GM21423 (cell line): Measurements from ENCODE around the gene SRSF5.

Experiments
- ATAC-seq: cut with Tn5 transposase; IDR thresholded peaks from one replicate; pipeline ENCODE4 v1.9.1; 2021; ENCODE audit warnings: mild to moderate bottlenecking, moderate library complexity; ENCODE audit not compliant: unreplicated experiment

Gene SRSF5

DNA sequence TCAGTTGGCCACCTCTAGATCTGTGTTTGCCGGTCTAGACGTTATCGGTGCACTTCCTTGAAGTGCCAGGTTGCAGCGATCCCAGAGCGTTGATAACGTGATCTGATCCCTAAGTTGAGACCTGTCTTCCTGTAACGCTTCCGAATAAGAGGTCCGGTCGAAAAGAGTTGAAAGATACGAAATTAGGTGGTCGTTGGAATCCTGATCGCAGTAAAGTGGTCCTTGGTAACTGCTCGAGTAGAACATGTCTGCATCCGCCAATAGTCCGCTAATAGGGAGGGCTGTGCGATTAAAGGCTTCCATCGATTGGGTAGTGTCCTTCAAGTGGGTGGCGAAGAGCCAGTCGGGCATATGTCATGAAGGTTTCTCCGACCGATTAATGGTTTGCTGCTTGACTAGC lies 2.7 kb downstream of the SRSF5 start:
- no peak for ATAC-seq

DNA sequence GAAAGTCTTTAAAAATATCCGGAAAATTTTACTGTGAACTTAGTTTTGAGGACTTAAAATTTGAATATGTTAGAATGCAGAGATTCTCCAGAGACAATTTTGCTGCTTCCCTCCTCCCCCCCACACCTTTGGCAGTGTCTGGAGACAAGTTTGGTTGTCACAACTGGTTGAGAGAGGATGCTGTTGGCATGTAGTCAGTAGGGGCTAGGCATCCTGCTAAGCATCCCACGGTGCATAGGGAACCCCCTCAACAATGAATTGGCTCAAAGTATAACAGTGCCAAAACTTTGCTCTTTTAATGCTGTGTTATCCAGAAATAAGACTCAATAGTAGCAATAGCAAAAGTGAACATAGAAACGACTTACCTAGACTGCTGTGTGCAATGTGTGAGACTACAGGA lies 3.6 kb downstream of the SRSF5 start:
- ATAC-seq = no peak

DNA sequence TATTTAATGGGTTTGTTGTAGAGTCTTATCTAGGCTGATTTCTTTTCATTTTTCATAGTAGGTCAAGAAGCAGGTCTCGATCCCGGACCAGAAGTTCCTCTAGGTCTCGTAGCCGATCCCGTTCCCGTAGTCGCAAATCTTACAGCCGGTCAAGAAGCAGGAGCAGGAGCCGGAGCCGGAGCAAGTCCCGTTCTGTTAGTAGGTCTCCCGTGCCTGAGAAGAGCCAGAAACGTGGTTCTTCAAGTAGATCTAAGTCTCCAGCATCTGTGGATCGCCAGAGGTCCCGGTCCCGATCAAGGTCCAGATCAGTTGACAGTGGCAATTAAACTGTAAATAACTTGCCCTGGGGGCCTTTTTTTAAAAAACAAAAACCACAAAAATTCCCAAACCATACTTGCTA lies 4.2 kb downstream of the SRSF5 start:
- ATAC-seq = no peak

DNA sequence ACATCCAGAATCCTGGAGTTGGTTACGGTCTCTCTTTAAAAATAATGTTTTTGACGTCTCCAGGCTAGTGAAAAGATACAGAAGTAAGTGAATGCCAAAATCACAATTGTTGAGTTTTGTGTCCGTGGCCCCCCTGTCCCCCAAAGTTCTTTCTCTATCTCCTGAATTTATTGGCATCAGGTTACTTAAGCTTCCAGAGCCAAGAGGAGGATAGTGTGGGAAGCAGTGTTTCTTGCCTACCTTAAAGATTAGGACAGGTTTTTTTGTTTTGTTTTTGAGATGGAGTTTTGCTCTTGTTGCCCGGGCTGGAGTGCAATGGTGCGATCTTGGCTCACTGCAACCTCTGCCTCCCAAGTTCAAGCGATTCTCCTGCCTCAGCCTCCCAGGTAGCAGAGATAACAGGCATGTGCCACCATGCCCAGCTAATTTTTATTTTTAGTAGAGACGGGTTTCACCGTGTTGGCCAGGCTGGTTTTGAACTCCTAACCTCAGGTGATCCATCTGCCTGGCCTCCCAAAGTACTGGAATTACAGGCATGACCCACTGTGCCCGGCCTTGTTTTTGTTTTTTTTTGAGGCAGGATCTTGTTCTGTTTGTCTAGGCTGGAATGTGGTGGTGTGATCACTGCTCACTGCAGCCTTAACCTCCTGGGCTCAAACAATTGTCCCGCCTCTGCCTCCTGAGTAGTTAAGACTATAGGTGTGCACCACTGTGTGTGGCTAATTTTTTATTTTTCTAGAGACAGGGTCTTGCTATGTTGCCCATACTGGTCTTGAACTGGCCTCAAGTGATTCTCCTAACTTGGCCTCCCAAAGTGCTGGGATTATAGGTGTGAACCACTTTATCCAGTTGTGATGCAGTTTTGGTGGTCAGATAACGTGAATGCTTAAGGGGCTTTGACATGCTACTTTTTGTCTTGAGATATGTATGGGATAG lies 5.4 kb downstream of the SRSF5 start:
- no peak for ATAC-seq

DNA sequence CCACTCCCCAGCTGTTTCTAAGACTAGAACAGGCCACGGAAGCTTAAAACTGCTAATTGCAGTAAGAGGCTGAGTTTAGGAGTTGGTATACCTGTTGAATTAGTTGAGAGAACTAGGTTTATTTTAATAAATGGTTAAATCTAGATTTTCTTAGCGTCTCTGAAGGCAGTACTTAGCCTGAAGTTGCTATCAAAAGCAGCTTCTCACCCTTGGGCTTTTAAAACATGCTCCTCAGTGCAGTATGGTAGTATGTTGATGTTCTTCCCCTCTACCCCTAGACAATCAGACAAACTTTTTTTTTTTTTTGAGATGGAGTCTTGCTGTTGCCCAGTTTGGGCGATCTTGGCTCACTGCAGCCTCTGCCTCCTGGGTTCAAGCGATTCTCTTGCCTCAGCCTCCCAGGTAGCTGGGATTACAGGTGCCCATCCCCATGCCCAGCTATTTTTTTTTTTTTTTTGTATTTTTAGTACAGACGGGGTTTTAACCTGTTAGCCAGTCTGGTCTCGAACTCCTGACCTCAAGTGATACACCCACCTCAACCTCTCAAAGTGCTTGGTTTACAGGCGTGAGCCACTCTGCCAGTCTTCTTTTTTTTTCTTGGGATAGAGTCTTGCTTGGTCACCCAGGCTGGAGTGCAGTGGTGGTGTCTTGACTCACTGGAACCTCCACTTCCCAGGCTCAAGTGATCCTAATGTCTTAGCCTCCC lies 6.8 kb downstream of the SRSF5 start:
- ATAC-seq = no peak

DNA sequence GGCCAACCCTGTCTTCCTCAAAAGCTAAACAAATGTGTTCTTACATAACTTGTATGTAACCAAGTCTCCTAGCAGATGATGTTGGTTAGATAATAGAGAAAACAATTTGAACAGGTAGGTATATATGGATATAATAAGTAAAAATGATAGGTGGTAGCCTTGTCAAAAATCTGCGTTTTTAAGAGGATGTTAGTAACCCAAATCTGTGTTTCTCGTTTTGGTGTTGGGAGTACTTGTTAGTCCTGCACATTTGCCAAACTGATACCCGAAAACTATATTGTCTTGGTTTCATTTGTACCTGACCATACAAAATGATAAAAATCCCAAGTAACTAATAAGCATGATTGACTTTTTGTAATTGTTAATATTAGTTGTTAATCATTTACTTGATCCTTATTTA lies 8.1 kb downstream of the SRSF5 start:
- no peak for ATAC-seq

DNA sequence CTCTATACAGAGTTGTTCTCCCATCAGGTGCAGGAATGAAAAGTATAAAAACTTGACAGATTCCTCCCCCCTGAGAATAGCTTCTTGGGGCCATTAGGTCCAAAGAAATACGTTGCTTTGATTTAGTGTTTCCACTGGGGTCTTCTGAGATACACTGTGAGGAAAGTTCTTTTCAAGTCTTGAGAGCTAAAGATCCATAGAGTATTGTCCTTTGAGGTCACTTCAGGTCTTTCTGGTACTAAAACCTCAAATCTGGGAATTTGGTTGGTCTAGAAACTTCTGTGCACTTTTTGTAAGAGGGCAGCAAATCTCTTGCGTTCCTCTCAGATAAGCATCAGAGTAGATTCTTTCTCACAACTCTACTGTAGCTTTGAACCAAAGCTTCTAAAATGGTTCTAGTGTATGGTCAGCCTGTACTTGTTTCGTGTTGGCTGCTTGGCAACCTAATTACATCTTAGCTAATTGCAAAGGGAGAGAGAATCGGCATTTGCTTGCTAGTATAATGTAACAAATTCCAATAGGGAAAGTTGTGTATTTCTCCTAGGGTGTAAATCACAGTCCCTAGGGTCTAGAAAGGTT lies 10.0 kb downstream of the SRSF5 start:
- ATAC-seq = no peak

DNA sequence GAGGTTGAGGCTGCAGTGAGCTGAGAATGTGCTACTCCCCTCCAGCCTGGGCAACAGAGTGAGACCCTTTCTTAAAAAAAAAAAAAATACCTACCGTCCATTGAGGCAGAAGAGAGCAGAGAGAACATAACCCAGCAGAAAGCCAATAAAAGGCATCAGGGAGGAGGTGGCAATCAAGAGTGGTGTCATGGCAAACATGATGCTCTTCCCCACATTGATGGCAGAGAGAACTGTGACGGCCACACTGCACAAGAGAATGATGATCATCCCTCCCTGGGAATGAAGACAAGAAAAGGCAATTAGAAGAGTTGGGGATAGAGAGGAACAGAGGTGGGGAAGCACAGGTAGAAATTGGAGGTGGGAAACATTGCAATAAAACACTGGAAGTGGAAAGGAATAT lies 12.1 kb downstream of the SRSF5 start:
- ATAC-seq = no peak

DNA sequence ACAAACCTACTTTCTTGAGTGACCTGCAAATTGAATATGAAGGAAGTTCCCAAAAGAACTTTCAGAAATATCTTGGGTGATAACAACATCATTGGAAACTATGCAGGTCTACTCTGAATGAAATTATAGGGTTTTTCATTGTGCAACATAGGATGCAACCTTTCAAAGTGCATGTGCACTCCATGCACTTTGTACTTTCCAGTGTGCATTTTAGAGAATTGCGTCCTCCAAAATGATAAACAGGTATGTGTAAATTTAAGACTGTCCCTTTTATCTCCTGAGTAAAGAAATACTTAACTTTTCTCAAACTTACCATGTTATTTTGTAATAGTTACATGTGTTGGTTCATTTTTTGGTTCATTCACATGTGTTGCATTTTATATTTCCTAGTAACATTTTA lies 13.2 kb downstream of the SRSF5 start:
- ATAC-seq = no peak

DNA sequence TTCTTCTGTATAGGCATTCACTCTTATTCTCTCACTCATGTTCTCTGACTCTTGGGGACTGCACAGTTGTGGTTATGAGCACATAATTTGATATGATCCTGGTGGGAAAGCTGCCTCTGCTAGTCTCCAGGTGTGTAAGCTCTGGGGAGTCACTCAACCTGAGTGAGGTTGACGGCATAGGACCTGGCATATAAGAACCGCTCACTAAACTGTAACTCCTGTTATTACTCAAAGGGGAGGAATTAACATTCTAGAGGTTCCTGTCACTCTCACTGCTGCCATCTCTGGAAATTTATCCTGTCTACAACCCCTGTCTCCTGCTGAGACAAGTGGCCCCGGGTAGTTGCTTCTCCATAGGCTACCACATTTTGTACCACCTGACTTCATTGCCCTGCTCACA lies 14.0 kb downstream of the SRSF5 start:
- no peak for ATAC-seq

DNA sequence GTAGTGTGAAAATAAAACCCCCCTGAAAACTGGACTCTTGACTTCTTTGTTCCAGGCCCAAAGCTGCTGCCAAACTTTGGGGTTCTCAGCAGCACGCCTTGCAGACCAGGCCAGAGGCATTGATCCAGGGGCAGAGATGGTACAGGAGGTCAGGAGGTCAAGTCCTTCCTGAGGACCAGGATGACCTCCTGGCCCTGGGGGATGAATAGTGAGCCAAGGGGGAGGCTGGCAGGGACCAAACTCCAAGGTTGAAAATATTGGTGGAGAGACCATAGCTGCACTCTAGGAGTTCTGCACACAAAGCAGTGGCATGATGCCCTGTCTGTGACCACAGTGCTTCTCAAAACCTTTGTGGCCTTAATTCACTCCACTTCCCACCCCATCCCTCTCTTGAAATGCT lies 18.0 kb downstream of the SRSF5 start:
- ATAC-seq = no peak

DNA sequence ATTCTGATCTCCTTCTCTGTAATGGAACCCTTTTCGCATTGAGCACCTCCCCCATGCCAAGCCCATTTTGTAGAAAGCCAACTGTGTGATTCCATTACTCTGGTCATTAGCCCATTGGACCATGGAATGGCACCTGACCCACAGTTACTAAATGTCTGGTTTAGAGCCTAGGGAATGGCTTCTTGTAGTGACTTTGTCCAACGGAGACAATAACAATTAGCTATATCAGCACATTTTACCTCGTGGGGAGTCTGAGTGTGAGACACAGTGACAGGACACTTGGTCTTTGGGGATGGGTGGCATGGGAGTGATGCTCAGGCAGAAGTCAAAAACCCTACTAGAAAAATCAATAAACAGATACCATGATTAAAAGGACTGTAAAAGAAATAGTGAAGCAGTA lies 19.7 kb downstream of the SRSF5 start:
- ATAC-seq = no peak

DNA sequence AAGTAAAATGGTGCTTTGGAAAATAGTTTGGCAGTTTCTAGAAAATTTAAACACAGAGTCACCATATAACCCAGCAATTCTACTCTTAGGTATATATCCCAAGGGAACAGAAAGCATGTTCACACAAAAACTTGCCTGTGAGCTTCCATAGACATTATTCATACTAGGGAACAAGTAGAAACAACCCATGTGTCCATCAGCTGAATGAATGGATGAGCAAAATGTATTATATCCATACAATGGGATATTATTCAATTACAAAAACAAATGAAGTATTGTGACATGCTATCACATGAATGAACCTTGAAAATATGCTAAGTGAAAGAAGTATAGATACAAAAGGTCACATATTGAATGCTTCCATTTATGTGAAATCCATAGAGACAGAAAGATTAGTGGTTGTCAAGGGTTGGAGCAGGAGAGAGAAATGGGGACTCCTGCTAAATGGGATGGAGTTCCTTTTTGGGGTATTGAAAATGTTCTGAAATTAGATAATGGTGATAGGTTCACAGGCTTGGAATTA lies 22.2 kb downstream of the SRSF5 start:
- ATAC-seq = no peak

DNA sequence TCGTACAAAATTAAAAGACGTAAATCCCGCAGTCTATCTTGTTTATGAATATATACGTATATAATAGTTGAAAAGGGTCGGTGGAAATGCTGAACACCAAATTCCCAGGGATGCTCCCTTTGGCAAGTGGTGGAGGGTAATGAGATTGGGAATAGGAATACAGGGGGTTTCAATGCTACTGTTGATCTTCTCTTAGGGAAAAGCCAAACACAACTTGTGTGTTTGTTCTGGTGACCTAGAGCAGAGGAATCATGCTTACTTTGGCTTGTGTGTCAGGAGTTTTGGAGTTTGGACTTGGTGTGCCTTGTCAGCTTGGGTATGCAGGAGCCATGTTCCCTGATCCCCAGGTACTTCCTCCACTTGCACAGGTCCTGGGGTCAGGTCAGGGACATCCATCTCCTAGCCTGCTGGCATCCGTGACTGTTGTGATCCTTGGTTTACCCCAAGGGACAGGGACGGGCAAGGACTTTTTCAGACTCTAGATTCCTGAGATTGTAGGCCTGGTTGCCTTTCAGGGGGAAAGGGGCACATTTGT lies 26.0 kb downstream of the SRSF5 start:
- ATAC-seq = no peak

DNA sequence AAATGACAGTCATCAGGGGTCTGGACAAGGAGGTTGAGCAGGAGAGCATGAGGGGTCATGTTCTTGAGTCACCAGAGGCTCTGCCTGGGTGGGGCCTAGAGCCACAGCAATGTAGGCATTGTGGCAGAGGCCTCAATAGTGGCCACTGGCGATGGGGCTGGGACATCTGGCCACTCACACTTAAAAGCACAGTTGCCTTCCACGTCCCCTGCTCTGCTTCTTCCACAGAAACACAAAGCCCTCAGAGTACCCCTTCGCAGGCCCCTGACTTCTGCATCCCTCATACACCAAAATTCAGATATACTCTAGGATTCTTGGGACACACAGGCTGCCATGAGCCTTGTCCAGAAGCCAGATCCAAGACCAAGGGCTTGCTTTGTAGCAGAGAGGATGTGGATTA lies 27.8 kb downstream of the SRSF5 start:
- ATAC-seq = no peak

DNA sequence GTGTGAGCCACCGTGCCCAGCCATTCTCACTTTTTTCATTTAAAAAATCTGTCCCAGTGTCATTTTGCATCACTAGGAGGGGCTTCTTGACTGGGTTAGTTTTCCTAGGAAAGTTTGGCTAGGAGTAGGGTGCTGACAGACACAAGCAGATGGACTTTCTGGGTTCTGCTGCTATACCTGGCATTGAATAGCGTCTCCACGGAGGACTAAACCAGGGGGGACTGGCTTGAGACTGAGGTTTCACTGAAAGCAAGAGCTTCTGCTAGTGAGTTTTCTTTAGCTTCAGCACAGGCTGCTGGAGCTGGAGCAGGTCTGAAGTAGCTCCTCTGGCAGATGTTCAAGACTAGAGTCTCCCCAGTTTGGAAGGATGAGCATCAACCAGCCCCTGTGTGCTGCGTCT lies 28.7 kb downstream of the SRSF5 start:
- ATAC-seq = no peak

DNA sequence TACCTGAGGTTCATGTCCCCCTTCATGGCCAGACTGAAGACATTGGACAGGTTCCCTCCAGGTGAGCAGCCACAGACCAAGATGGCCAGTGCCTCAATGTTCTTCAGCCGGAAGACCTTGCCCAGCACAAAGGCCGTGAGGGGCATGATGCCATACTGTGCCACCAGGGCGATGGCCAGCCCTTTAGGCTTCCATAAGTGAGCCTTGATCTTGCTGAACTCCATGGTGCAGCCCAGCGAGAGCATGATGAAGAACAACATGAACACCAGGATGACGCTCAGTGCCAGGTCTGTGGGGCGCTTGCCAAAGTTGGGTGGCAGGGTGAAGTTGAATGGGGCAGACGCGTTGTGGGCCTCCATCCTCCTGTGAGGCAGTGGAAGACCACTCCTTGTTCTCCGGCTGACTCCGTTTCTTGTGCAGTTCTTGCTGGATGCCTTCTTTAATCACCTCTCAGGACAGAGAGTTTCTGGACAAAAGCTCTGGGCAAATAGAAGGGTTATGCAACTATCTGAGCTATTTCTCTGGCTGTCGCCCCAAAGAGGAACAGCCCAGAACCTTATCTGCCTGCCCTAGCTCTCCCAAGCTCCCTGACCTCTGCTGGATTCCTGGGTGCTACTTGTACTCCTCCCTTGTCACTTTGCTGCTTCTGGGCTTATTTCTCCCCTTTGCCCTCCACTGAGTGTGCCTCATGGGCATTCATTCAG lies 30.0 kb downstream of the SRSF5 start, which contains the start of gene SLC10A1:
SLC10A1 (minus strand) TSS at position 445 of the 704 bp plus-strand sequence; CDS start at position 359, 86 bp downstream.
- no peak for ATAC-seq

DNA sequence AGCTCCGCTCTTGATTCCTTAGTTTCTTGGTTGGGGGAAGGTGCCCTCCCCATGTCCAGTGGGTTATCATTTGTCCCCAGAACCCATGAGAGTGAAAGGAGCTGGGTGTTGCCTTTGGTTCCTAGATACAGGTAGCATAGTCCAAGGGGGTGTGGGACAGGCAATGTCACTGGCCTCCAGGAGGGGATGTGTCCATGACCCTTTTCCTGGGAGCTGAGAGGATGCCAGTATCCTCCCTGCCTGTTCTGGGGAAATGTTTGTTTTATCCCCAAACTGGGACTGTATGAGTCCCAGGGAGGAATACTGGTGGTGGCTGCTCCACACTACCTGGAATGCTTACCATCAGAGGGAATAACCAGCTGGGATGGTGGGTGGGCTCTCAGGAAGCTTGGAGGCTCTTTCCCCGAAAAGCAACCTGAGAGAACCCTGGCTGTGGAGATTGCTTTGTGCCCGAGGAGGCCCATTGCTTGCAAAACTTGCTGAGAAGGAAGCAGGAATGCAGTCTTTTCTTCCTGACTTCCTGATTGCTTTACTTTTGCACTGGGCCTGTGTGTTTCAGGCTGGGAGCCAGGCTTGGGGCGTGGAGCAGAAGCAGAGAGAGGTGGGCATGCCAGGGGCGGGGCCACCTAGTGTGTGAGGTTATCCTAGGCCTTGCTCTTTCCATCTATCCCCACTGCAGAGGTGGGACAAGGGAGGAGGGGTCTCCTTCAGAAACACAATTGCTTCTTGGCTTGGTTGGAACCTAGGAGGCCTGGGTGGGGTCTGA lies 30.8 kb downstream of the SRSF5 start:
- ATAC-seq = no peak

DNA sequence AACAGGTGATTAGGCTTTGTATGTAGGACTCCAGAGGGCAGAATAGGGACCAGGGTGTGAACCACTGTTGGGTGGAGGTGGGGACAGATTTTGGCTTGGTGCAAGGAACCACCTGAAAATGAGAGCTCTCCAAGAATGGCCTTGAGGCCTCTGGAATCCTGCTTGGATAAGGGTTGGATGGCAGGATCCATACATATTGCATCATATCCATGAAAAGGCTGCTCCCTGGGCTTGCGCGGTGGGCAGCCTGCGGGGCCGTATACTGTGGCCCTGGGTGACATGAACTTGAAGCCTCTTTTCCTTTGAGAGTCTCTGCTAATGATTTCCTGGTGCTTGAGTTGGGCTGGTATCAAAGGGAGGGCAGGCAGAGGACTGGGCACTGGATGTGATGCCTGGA lies 31.4 kb downstream of the SRSF5 start:
- ATAC-seq = no peak

DNA sequence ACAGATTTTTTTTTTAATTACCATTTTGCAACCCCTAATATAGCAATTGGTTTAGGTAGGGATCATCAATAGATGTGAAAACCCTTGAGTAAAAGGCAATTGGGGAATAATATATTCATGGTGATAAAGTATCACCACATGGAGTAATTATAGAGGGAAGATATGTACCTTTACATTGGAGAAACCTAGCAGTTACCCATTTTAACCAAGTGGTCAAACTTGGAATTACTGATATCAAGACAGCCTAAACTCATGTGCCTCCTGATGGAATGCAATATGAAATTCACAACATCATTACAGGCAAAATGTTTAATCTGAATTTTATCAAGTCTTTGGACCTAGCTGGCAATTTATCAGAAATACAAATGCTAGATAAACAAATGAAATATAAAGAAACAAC lies 36.8 kb downstream of the SRSF5 start:
- ATAC-seq = no peak
